MM.1S (cell line): ENCODE data around the gene TRAPPC8.

Experiments used
- EZH2 ChIP-seq: fragments of 300-600 bp; sonication (generic); optimal IDR thresholded peaks from 2 replicates; pipeline ENCODE3; 2017; ENCODE audit warnings: low read depth, mild to moderate bottlenecking, antibody characterized with exemption, low read length, mixed read lengths
- EZH2phosphoT487 ChIP-seq: fragments of 300-600 bp; sonication (generic); IDR thresholded peaks from 2 replicates; pipeline ENCODE4 v1.6.1; 2018; ENCODE audit warnings: antibody characterized with exemption, low read length
- TF ChIP-seq, protein P1 (sequence below): fragments of 300-600 bp; sonication (generic); IDR thresholded peaks from 2 replicates; pipeline ENCODE4 v1.5.1; 2016; ENCODE audit warnings: antibody characterized with exemption, low read length, mixed read lengths

DNA sequence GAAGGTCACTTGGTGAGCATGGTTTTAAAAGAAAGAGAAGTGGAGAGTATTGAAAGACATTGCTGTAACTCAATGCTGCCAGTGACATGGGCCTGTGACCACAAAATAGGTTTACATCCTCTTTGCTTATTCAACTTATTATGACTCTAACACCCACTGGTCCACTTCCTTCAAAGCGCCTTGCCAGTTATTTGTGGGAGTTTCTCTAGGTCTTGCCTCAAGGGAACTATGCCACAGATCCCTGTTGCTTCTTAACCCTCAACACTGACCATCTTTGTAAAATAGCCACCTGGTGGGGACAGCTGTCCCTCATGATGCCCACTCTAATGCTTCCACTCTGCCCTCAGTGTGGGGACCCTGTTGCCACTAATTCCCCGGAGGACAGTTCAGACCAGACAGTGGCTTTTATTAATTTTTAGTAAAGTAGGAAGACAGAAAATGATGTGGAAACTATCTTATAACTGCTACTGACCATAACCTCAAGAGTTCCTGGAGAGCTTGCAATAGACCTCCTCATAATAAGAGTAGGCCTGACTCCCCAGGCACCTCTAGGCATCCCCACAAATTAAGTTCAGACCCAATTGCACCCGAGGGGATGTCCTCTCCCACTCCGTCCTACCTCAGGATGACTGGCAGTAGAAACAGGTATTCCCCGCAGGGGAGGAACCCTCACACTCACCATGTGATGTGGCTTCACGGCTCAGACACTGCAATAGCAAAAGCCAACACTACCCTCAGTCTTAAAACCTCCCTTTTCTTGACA, 150.9 kb downstream of the TRAPPC8 start:
- TF ChIP-seq, protein P1, sequence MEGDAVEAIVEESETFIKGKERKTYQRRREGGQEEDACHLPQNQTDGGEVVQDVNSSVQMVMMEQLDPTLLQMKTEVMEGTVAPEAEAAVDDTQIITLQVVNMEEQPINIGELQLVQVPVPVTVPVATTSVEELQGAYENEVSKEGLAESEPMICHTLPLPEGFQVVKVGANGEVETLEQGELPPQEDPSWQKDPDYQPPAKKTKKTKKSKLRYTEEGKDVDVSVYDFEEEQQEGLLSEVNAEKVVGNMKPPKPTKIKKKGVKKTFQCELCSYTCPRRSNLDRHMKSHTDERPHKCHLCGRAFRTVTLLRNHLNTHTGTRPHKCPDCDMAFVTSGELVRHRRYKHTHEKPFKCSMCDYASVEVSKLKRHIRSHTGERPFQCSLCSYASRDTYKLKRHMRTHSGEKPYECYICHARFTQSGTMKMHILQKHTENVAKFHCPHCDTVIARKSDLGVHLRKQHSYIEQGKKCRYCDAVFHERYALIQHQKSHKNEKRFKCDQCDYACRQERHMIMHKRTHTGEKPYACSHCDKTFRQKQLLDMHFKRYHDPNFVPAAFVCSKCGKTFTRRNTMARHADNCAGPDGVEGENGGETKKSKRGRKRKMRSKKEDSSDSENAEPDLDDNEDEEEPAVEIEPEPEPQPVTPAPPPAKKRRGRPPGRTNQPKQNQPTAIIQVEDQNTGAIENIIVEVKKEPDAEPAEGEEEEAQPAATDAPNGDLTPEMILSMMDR: no peak
- TF ChIP-seq EZH2 (no peak), EZH2phosphoT487 (no peak)
